ENCODE data around the gene CARS2.

Gene CARS2

DNA sequence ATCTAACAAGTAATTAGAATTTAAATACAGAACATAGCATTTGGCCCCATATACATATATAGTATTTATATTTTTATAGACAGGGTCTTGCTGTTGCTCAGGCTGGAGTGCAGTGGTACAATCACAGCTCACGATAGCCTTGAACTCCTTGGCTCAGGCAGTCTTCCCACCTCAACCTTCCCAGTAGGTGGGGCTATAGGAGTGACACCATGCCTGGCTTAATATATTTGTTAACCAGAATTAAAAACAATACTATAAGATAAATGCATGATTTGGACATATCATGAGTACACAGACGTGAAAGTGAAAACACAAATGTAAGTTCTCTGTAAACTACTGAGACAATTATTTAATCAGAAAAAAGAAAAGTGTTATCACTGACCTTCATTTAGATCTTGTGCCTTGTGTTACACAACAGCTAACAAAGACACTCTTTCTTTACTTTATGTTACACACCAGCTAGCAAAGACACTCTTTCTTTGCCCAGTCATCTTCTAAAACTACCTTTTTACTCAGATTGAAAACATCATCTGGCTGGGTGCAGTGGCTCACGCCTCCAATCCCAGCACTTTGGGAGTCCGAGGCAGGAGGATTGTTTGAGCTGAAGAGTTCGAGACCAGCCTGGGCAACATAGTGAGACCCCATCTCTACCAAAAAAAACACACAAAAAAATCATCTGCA is 22.6 kb downstream of the CARS2 start:
- no peak for TF ChIP-seq ZNF8 (CRISPR knock-in tag; IDR thresholded peaks at IDR 0.05)
- TF ChIP-seq, protein P1, sequence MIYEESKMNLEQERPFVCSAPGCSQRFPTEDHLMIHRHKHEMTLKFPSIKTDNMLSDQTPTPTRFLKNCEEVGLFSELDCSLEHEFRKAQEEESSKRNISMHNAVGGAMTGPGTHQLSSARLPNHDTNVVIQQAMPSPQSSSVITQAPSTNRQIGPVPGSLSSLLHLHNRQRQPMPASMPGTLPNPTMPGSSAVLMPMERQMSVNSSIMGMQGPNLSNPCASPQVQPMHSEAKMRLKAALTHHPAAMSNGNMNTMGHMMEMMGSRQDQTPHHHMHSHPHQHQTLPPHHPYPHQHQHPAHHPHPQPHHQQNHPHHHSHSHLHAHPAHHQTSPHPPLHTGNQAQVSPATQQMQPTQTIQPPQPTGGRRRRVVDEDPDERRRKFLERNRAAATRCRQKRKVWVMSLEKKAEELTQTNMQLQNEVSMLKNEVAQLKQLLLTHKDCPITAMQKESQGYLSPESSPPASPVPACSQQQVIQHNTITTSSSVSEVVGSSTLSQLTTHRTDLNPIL (CRISPR knock-in tag; IDR thresholded peaks at IDR 0.05; ENCODE audit: low read depth), result no peak
- no peak for TF ChIP-seq ARNTL (CRISPR knock-in tag; IDR thresholded peaks at IDR 0.05; ENCODE audit: borderline replicate concordance, low read depth)
- TF ChIP-seq ZC3H10 (CRISPR knock-in tag; IDR thresholded peaks at IDR 0.05), result no peak
- no peak for TF ChIP-seq ZNF70 (CRISPR knock-in tag; IDR thresholded peaks at IDR 0.05)
- no peak for TF ChIP-seq RARB (CRISPR knock-in tag; IDR thresholded peaks at IDR 0.05)
- no peak for TF ChIP-seq PPARA (CRISPR knock-in tag; IDR thresholded peaks at IDR 0.05; ENCODE audit: borderline replicate concordance)
- no peak for TF ChIP-seq BACH2 (CRISPR knock-in tag; IDR thresholded peaks at IDR 0.05; ENCODE audit: borderline replicate concordance)
- TF ChIP-seq, protein P2, sequence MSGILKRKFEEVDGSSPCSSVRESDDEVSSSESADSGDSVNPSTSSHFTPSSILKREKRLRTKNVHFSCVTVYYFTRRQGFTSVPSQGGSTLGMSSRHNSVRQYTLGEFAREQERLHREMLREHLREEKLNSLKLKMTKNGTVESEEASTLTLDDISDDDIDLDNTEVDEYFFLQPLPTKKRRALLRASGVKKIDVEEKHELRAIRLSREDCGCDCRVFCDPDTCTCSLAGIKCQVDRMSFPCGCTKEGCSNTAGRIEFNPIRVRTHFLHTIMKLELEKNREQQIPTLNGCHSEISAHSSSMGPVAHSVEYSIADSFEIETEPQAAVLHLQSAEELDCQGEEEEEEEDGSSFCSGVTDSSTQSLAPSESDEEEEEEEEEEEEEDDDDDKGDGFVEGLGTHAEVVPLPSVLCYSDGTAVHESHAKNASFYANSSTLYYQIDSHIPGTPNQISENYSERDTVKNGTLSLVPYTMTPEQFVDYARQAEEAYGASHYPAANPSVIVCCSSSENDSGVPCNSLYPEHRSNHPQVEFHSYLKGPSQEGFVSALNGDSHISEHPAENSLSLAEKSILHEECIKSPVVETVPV (CRISPR knock-in tag; IDR thresholded peaks at IDR 0.05), result no peak
- TF ChIP-seq OSR1 (CRISPR knock-in tag; IDR thresholded peaks at IDR 0.05), result no peak
- TF ChIP-seq, protein P3, sequence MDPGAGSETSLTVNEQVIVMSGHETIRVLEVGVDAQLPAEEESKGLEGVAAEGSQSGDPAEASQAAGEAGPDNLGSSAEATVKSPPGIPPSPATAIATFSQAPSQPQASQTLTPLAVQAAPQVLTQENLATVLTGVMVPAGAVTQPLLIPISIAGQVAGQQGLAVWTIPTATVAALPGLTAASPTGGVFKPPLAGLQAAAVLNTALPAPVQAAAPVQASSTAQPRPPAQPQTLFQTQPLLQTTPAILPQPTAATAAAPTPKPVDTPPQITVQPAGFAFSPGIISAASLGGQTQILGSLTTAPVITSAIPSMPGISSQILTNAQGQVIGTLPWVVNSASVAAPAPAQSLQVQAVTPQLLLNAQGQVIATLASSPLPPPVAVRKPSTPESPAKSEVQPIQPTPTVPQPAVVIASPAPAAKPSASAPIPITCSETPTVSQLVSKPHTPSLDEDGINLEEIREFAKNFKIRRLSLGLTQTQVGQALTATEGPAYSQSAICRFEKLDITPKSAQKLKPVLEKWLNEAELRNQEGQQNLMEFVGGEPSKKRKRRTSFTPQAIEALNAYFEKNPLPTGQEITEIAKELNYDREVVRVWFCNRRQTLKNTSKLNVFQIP (CRISPR knock-in tag; IDR thresholded peaks at IDR 0.05; ENCODE audit: borderline replicate concordance, low read depth), result no peak
- no peak for TF ChIP-seq ZNF565 (CRISPR knock-in tag; conservative IDR thresholded peaks at IDR 0.05; ENCODE audit: low read depth)
- TF ChIP-seq ISL1 (CRISPR knock-in tag; IDR thresholded peaks at IDR 0.05), result no peak
- no peak for TF ChIP-seq ESRRG (CRISPR knock-in tag; IDR thresholded peaks at IDR 0.05)
- no peak for TF ChIP-seq ZFP3 (CRISPR knock-in tag; IDR thresholded peaks at IDR 0.05)
- TF ChIP-seq CSDC2 (CRISPR knock-in tag; IDR thresholded peaks at IDR 0.05), result no peak
- peak; percentile 79 for ATAC-seq

DNA sequence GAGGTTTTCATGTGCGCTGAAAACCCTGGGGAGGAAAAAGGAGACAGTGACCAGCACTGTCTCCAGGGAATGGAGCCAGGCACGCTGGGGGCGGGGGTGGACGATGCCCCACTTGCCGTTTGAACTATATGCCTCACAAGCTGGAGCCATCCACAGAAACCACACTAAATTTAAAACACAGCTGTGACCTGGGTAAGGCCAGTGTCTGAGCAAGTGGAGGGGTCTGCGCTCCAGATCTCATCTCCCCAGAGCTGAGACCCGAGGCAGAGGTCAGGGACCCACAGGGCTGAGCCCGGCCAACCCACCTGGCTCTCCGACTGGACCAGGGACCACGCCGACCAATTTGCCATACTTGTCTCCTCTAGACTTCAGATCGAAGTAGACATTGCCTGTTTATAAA is 23.2 kb downstream of the CARS2 start:
- ATAC-seq, result no peak
- no peak for TF ChIP-seq ARNTL (CRISPR knock-in tag; IDR thresholded peaks at IDR 0.05; ENCODE audit: borderline replicate concordance, low read depth)
- no peak for TF ChIP-seq RARB (CRISPR knock-in tag; IDR thresholded peaks at IDR 0.05)
- no peak for TF ChIP-seq TCF4 (CRISPR knock-in tag; IDR thresholded peaks at IDR 0.05; ENCODE audit: borderline replicate concordance)

DNA sequence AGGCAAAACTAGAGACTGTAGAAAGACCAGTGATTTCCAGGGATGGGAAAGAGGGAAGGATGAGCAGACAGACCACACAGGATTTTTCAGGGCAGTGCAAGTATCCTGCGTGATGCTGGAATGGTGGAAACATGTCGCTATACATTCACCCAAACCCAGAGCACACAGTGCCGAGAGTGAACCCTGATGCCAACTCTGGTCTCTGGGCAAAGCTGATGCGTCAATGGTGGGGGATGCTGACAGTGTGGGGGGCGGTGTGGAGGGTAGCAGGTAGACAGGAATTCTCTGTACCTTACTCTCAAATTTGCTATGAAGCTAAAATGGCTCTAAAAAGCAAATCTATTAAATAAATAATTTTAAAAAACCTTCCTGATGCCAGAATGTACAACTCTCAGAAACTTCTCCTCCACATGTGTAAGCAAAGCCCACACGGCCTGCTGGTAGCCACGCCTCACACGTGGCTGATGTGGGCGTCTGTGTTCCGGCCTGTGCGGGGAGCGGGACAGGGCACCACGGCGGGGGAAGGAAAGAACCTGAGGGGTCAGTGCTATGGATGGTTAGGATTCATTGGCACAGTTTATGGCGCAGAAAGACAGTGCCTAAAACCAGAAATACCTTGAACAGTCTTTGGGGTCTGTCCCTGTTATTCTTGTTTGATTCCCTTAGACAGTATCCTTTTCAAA is 23.9 kb downstream of the CARS2 start:
- no peak for ATAC-seq
- TF ChIP-seq CSDC2 (CRISPR knock-in tag; IDR thresholded peaks at IDR 0.05) (no peak), SNAI2 (CRISPR knock-in tag; IDR thresholded peaks at IDR 0.05) (no peak), GLIS3 (CRISPR knock-in tag; IDR thresholded peaks at IDR 0.05) (no peak), ARNTL (CRISPR knock-in tag; IDR thresholded peaks at IDR 0.05; ENCODE audit: borderline replicate concordance, low read depth) (no peak), TOX (CRISPR knock-in tag; IDR thresholded peaks at IDR 0.05; ENCODE audit: borderline replicate concordance) (no peak), ZFP3 (CRISPR knock-in tag; IDR thresholded peaks at IDR 0.05) (no peak), ESRRG (CRISPR knock-in tag; IDR thresholded peaks at IDR 0.05) (no peak), ISL1 (CRISPR knock-in tag; IDR thresholded peaks at IDR 0.05) (no peak), ZNF565 (CRISPR knock-in tag; conservative IDR thresholded peaks at IDR 0.05; ENCODE audit: low read depth) (no peak), RARB (CRISPR knock-in tag; IDR thresholded peaks at IDR 0.05) (no peak)
- TF ChIP-seq, protein P4, sequence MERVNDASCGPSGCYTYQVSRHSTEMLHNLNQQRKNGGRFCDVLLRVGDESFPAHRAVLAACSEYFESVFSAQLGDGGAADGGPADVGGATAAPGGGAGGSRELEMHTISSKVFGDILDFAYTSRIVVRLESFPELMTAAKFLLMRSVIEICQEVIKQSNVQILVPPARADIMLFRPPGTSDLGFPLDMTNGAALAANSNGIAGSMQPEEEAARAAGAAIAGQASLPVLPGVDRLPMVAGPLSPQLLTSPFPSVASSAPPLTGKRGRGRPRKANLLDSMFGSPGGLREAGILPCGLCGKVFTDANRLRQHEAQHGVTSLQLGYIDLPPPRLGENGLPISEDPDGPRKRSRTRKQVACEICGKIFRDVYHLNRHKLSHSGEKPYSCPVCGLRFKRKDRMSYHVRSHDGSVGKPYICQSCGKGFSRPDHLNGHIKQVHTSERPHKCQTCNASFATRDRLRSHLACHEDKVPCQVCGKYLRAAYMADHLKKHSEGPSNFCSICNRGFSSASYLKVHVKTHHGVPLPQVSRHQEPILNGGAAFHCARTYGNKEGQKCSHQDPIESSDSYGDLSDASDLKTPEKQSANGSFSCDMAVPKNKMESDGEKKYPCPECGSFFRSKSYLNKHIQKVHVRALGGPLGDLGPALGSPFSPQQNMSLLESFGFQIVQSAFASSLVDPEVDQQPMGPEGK (CRISPR knock-in tag; IDR thresholded peaks at IDR 0.05; ENCODE audit: borderline replicate concordance), result no peak
- TF ChIP-seq, protein P5, sequence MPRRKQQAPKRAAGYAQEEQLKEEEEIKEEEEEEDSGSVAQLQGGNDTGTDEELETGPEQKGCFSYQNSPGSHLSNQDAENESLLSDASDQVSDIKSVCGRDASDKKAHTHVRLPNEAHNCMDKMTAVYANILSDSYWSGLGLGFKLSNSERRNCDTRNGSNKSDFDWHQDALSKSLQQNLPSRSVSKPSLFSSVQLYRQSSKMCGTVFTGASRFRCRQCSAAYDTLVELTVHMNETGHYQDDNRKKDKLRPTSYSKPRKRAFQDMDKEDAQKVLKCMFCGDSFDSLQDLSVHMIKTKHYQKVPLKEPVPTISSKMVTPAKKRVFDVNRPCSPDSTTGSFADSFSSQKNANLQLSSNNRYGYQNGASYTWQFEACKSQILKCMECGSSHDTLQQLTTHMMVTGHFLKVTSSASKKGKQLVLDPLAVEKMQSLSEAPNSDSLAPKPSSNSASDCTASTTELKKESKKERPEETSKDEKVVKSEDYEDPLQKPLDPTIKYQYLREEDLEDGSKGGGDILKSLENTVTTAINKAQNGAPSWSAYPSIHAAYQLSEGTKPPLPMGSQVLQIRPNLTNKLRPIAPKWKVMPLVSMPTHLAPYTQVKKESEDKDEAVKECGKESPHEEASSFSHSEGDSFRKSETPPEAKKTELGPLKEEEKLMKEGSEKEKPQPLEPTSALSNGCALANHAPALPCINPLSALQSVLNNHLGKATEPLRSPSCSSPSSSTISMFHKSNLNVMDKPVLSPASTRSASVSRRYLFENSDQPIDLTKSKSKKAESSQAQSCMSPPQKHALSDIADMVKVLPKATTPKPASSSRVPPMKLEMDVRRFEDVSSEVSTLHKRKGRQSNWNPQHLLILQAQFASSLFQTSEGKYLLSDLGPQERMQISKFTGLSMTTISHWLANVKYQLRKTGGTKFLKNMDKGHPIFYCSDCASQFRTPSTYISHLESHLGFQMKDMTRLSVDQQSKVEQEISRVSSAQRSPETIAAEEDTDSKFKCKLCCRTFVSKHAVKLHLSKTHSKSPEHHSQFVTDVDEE (CRISPR knock-in tag; IDR thresholded peaks at IDR 0.05), result no peak
- TF ChIP-seq, protein P1 (CRISPR knock-in tag; IDR thresholded peaks at IDR 0.05; ENCODE audit: low read depth), result no peak
